Gastrocnemius medialis (tissue), 4 donors: ENCODE measurements around the gene AKR7A3. TPM values are rescaled to one million over a fixed set of nuclear protein-coding genes. Genes with fewer than 3 reads are reported as not detected.

Experiments
- ATAC-seq, 2 donors: fragments of 150-250 bp; one replicate each; pipeline ENCODE4 v1.9.1; 2016
- DNase-seq, 2 donors: peaks; one replicate each; pipeline ENCODE4 v3.0.0-alpha.2; 2019
- H3K27ac ChIP-seq, 4 donors: fragments of 200-600 bp; sonication (generic); 1 replicate in 1 of 4; 2 replicates in 3 of 4; pipeline ENCODE4 v1.5.1; 2016 to 2018; ENCODE audit warnings: mild to moderate bottlenecking in 2 of 4, moderate library complexity in 1 of 4
- H3K27me3 ChIP-seq, 3 donors: fragments of 200-600 bp; sonication (generic) in 2 of 3; 1 replicate in 1 of 3; 2 replicates in 2 of 3; pipeline versions ENCODE4 v1.5.1 to v1.6.0; 2016 to 2019; ENCODE audit warnings: mild to moderate bottlenecking in 1 of 3, moderate library complexity in 1 of 3
- H3K36me3 ChIP-seq, 2 donors: fragments of 200-600 bp; sonication (generic) in 1 of 2; one replicate each; pipeline ENCODE4 v1.5.1; 2017 to 2018
- H3K4me1 ChIP-seq, 2 donors: fragments of 200-600 bp; sonication (generic) in 1 of 2; one replicate each; pipeline ENCODE4 v1.5.1; 2016 to 2017; ENCODE audit warnings: mild to moderate bottlenecking in 2 of 2
- H3K4me3 ChIP-seq, 4 donors: fragments of 200-600 bp; sonication (generic) in 3 of 4; 1 replicate in 1 of 4; 2 replicates in 3 of 4; pipeline ENCODE4 v1.5.1; 2016 to 2019; ENCODE audit warnings: mild to moderate bottlenecking in 2 of 4
- H3K9me3 ChIP-seq, 3 donors: fragments of 200-600 bp; sonication (generic) in 2 of 3; 1 replicate in 1 of 3; 2 replicates in 2 of 3; pipeline ENCODE4 v1.5.1; 2016 to 2019
- CTCF ChIP-seq, 5 experiments: fragments of 450-650 bp in 3 of 5; fragments of 200-600 bp in 2 of 5; sonication (generic) in 2 of 5; IDR thresholded peaks in 4 of 5; conservative IDR thresholded peaks in 1 of 5; 1 replicate in 4 of 5; 2 replicates in 1 of 5; pipeline ENCODE4 v1.5.1; 2016 to 2019; ENCODE audit warnings: antibody characterized with exemption in 5 of 5, mild to moderate bottlenecking in 3 of 5, moderate library complexity in 3 of 5
- POLR2A ChIP-seq, 2 donors: fragments of 450-650 bp; IDR thresholded peaks; one replicate each; pipeline ENCODE4 v1.6.1; 2017; ENCODE audit warnings: antibody characterized with exemption in 2 of 2, mild to moderate bottlenecking in 2 of 2, moderate library complexity in 2 of 2
- in situ Hi-C, 4 donors: fragments of 200-750 bp; cut with MboI; loops; one replicate each; pipeline versions ENCODE4 v1.15.0 to v1.8.0; 2017; ENCODE audit warnings: low sequenced_read_pairs in 4 of 4
- intact Hi-C: fragments of 100-400 bp; cut with DNase I; formaldehyde crosslinking; loops from one replicate; pipeline ENCODE4 v1.15.1; 2023; ENCODE audit warnings: low total_unique reads
- total RNA-seq, 4 donors: library from RNA; depleted of rRNA; stranded (reverse); fragments of >200 nt; gene quantifications; one replicate each; pipeline versions ENCODE4 v1.1.0 to v1.2.3, GENCODE V29; 2016

AKR7A3 gene
- total RNA-seq, 4 donors from 2014 or later: 0.17 to 0.61 (median 0.32) TPM

GRCh38 chr1:19262744-19263143 is 25.8 kb downstream of the AKR7A3 start:
- no peaks in the 10 kb centered on the region for H3K9me3 ChIP-seq
- in situ Hi-C loops: no loop called here
- H3K4me3 ChIP-seq: no peak overlapping the region
- TF ChIP-seq CTCF (IDR thresholded peaks at IDR 0.05 in 4 of 5, conservative IDR thresholded peaks at IDR 0.05 in 1 of 5) (no peak), POLR2A (IDR thresholded peaks at IDR 0.05) (no peak)
- peaks cover 0 to 30% of the 10 kb centered on the region in 2 donors for H3K36me3 ChIP-seq
- DNase-seq: no peak
- H3K27ac ChIP-seq: no peak overlapping the region
- intact Hi-C loops: no loop called here
- no peaks in the 10 kb centered on the region for H3K27me3 ChIP-seq
- no peaks in the 10 kb centered on the region for H3K4me1 ChIP-seq
- ATAC-seq: no peak

DNA sequence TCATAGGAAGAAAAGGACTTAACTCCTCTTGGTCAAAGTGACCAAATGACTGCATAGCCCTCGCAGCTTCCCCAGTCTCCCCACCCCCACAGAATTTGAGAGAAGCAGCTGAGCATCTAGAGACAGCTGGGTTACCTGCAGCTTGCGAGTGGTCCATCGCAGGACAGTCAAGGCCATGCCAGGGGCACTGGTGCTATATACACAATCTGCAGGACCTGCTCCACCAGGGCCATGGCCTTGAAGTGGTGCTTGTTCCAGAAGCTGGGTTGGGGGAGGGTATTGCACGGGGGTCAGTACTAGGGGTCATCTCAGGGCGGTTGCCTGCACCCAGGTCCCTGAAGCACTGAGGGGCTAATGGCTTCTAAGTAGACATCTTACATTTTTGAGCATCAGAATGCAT is 26.5 kb downstream of the AKR7A3 start:
- intact Hi-C loops: no loop called here
- DNase-seq (no peak), ATAC-seq (no peak)
- no peaks in the 10 kb centered on the region for H3K27me3 ChIP-seq
- in situ Hi-C loops: no loop called here
- no peak for TF ChIP-seq CTCF (IDR thresholded peaks at IDR 0.05 in 4 of 5, conservative IDR thresholded peaks at IDR 0.05 in 1 of 5)
- TF ChIP-seq POLR2A (IDR thresholded peaks at IDR 0.05): no peak
- H3K4me1 ChIP-seq: no peaks in the 10 kb centered on the region
- peaks cover 0 to 37% of the 10 kb centered on the region in 2 donors for H3K36me3 ChIP-seq
- H3K27ac ChIP-seq: no peak overlapping the region
- H3K9me3 ChIP-seq: no peaks in the 10 kb centered on the region
- no peak overlapping the region for H3K4me3 ChIP-seq

- in situ Hi-C loops: no loop called here
- ATAC-seq: peak in 1 of 2 donors; percentile 51
- H3K27ac ChIP-seq: no peak overlapping the region
- no peaks in the 10 kb centered on the region for H3K9me3 ChIP-seq
- H3K4me3 ChIP-seq: no peak overlapping the region
- peaks cover 0 to 53% of the 10 kb centered on the region in 2 donors for H3K36me3 ChIP-seq
- DNase-seq: no peak
- intact Hi-C loops: no loop called here
- TF ChIP-seq CTCF (IDR thresholded peaks at IDR 0.05 in 4 of 5, conservative IDR thresholded peaks at IDR 0.05 in 1 of 5) (no peak), POLR2A (IDR thresholded peaks at IDR 0.05) (no peak)
- no peaks in the 10 kb centered on the region for H3K4me1 ChIP-seq
- no peaks in the 10 kb centered on the region for H3K27me3 ChIP-seq
Measured at GRCh38 chr1:19260211-19261138, 28.1 kb downstream of the AKR7A3 start.

DNA sequence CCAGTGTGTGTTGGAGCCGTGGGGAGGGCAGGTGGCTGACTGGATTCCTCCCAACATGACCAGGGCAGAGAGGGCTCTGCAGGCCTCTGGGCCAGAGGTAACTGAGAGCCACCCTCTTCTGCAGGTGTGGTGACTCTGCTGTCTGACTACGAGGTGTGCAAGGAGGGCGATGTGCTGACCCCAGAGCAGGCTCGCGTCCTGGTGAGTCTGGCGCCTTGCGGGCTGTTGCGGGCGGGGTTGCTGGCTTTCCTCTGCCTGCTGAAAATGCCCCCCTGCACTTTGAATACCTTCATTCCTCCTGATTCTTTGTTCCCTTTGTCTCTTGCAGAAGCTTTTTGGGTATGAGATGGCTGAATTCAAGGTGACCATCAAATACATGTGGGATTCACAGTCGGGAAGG is 30.2 kb downstream of the AKR7A3 start:
- ATAC-seq: no peak
- no peak for TF ChIP-seq CTCF (IDR thresholded peaks at IDR 0.05 in 4 of 5, conservative IDR thresholded peaks at IDR 0.05 in 1 of 5)
- no peak for TF ChIP-seq POLR2A (IDR thresholded peaks at IDR 0.05)
- intact Hi-C loops (no loop called here), in situ Hi-C loops (no loop called here)
- Histone ChIP-seq H3K4me3 (no peak overlapping the region), H3K27me3 (no peaks in the 10 kb centered on the region), H3K36me3 (peaks cover 0 to 60% of the 10 kb centered on the region in 2 donors), H3K9me3 (no peaks in the 10 kb centered on the region), H3K4me1 (peaks cover 6 to 10% of the 10 kb centered on the region in 2 donors), H3K27ac (no peak overlapping the region)
- DNase-seq: no peak
